HepG2 (cell line): Measurements from ENCODE around the gene TREML4. TPM values are rescaled to one million over a fixed set of nuclear protein-coding genes. Genes with fewer than 3 reads are reported as not detected.

Experiments used
- ATAC-seq: fragments of 200-7000 bp; cut with Tn5 transposase; 3 replicates; pipeline ENCODE4 v1.9.1; 2020; ENCODE audit warnings: mild to moderate bottlenecking, moderate library complexity
- BruUV-seq: library from RNA; stranded (reverse); fragments of 400-500 nt; replicated peaks from 2 replicates; lab custom pipeline; 2021; lab: Mats Ljungman, UMichigan
- CTCF ChIA-PET: fragments of 300-600 bp; formaldehyde crosslinking; extraction: SDS; loops from one replicate; lab custom pipeline; 2021; ENCODE audit warnings: low total read pairs, inconsistent platforms, low intra/inter-chr PET ratio; lab: Yijun Ruan, JAX
- POLR2A ChIA-PET: fragments of 350-600 bp; sonication (Branson Sonifier 250); formaldehyde crosslinking; loops from one replicate; lab custom pipeline; 2020; ENCODE audit warnings: antibody characterized with exemption, inconsistent platforms; lab: Yijun Ruan, JAX
- DNase-seq: peaks from one replicate; pipeline ENCODE4 v3.0.0-alpha.2; 2015; ENCODE audit warnings: low spot score
- FAIRE-seq: peaks from 3 replicates; lab custom pipeline; 2011; peaks lifted over from hg19 to GRCh38; lab: Jason Lieb, UNC
- H2AFZ ChIP-seq: one replicate; pipeline ENCODE4 v1.6.1; 2011; ENCODE audit warnings: low read length, inconsistent platforms
- H3K27ac ChIP-seq: fragments of 300-600 bp; 3 replicates; pipeline ENCODE4 v1.8.0; 2011; ENCODE audit warnings: mixed run types, mild to moderate bottlenecking, mixed read lengths, low read length, inconsistent platforms; ENCODE audit not compliant: insufficient read depth; ENCODE audit errors: extremely low read length
- H3K27me3 ChIP-seq, 2 experiments: fragments of 200-600 bp in 1 of 2; 2 replicates in 1 of 2; 3 replicates in 1 of 2; pipeline versions ENCODE4 v1.6.0 to v1.8.0; 2011; ENCODE audit warnings: low read length in 2 of 2, mild to moderate bottlenecking in 2 of 2, moderate library complexity in 2 of 2, inconsistent platforms in 1 of 2; ENCODE audit not compliant: insufficient read depth in 2 of 2, control insufficient read depth in 1 of 2
- H3K36me3 ChIP-seq, 2 experiments: fragments of 200-600 bp in 1 of 2; replicated peaks in 1 of 2; 2 replicates in 1 of 2; 3 replicates in 1 of 2; pipeline versions ENCODE4 v1.5.1 to v1.8.0; 2011; ENCODE audit warnings: low read length in 2 of 2, inconsistent platforms in 1 of 2; ENCODE audit not compliant: insufficient read depth in 2 of 2, control insufficient read depth in 1 of 2
- H3K4me1 ChIP-seq: 2 replicates; pipeline ENCODE4 v1.5.1; 2012; ENCODE audit warnings: low read length, inconsistent platforms; ENCODE audit not compliant: insufficient read depth
- H3K4me2 ChIP-seq: 2 replicates; pipeline ENCODE4 v1.6.0; 2011; ENCODE audit warnings: low read depth, low read length, inconsistent platforms
- H3K4me3 ChIP-seq, 3 experiments: fragments of 200-600 bp in 1 of 3; sonication (generic), shearing (Covaris generic) in 1 of 3; replicated peaks in 1 of 3; 2 replicates each; pipeline ENCODE4 v1.5.1; 2011 to 2016; ENCODE audit warnings: low read length in 3 of 3, inconsistent platforms in 2 of 3, low read depth in 2 of 3, mild to moderate bottlenecking in 2 of 3, control low read depth in 1 of 3, mixed read lengths in 1 of 3; ENCODE audit not compliant: insufficient read depth in 1 of 3
- H3K79me2 ChIP-seq: one replicate; pipeline ENCODE4 v1.6.1; 2011; ENCODE audit warnings: low read length, inconsistent platforms; ENCODE audit not compliant: insufficient read depth
- H3K9ac ChIP-seq: 2 replicates; pipeline ENCODE4 v1.6.0; 2011; ENCODE audit warnings: mild to moderate bottlenecking, low read depth, low read length, inconsistent platforms; ENCODE audit not compliant: insufficient read depth
- H3K9me3 ChIP-seq: 2 replicates; pipeline ENCODE4 v1.5.1; 2012; ENCODE audit warnings: mild to moderate bottlenecking, low read length
- H4K20me1 ChIP-seq: 2 replicates; pipeline ENCODE4 v1.6.0; 2011; ENCODE audit warnings: inconsistent platforms, mild to moderate bottlenecking, low read length, moderate library complexity; ENCODE audit not compliant: insufficient read depth
- ATF1 ChIP-seq: IDR thresholded peaks from 2 replicates; pipeline ENCODE4 v1.6.1; 2016; ENCODE audit warnings: mild to moderate bottlenecking, control low read depth
- IRF2 ChIP-seq: IDR thresholded peaks from 2 replicates; pipeline ENCODE4 v1.6.1; 2018; ENCODE audit warnings: missing genetic modification reagents, missing compliant biosample characterization
- MTA1 ChIP-seq: sonication (generic); formaldehyde crosslinking; IDR thresholded peaks from 2 replicates; pipeline ENCODE4 v1.4.0; 2020; ENCODE audit warnings: missing genetic modification reagents, mild to moderate bottlenecking, borderline replicate concordance
- RELA ChIP-seq: sonication (generic); formaldehyde crosslinking; IDR thresholded peaks from 2 replicates; pipeline ENCODE4 v1.4.0; 2020; ENCODE audit warnings: missing genetic modification reagents
- ZNF207 ChIP-seq: fragments of 450-650 bp; IDR thresholded peaks from 2 replicates; pipeline ENCODE4 v1.6.1; 2016; ENCODE audit warnings: antibody characterized with exemption, borderline replicate concordance
- ZNF333 ChIP-seq: sonication (generic); formaldehyde crosslinking; IDR thresholded peaks from 2 replicates; pipeline ENCODE4 v1.4.0; 2020; ENCODE audit warnings: mild to moderate bottlenecking, missing genetic modification reagents, borderline replicate concordance
- ZNF776 ChIP-seq: sonication (generic); formaldehyde crosslinking; IDR thresholded peaks from 2 replicates; pipeline ENCODE4 v1.4.0; 2020; ENCODE audit warnings: mild to moderate bottlenecking, missing genetic modification reagents
- WGBS: methylation state at CpG from one replicate; pipeline ENCODE4 v1.1.6; 2017; ENCODE audit warnings: low lambda C conversion rate; 5-methylcytosine and 5-hydroxymethylcytosine counted together
- in situ Hi-C: cut with HindIII; loops from 2 replicates; pipeline ENCODE4 v1.10.0; 2017; ENCODE audit warnings: low pct_unique_long_range_greater_than_20kb; ENCODE audit not compliant: extremely low pct_ligation_motif_present
- intact Hi-C: fragments of 100-400 bp; cut with micrococcal nuclease; formaldehyde crosslinking; loops from one replicate; pipeline ENCODE4 v1.10.0; 2022; ENCODE audit not compliant: unreplicated experiment
- polyA plus RNA-seq, 8 experiments: library from polyadenylated mRNA; depleted of rRNA in 3 of 8; stranded (reverse) in 7 of 8; unstranded in 1 of 8; fragments of >200 nt; fragmentation: Illumina TruSeq in 4 of 8; extraction: Trizol in 4 of 8; gene quantifications; 2 replicates each; pipeline versions ENCODE4 v1.2.1 to v1.2.3, GENCODE V29; 2011 to 2016; ENCODE audit warnings: low read depth in 4 of 8, missing spikeins in 1 of 8, mixed read lengths in 1 of 8; ENCODE audit not compliant: insufficient read depth in 1 of 8
- total RNA-seq, 5 experiments: library from RNA; depleted of rRNA; stranded (reverse); fragments of >200 nt; fragmentation: Illumina TruSeq; extraction: Trizol; gene quantifications; 2 replicates each; pipeline ENCODE4 v1.2.3, GENCODE V29; 2016; ENCODE audit warnings: low read depth in 1 of 5
- TF ChIP-seq, protein P1 (sequence below): sonication (generic); formaldehyde crosslinking; IDR thresholded peaks from 2 replicates; pipeline ENCODE4 v1.8.1; 2022; ENCODE audit warnings: low read depth, mild to moderate bottlenecking, missing genetic modification reagents
- TF ChIP-seq, protein P2 (sequence below): sonication (generic); formaldehyde crosslinking; IDR thresholded peaks from 2 replicates; pipeline ENCODE4 v1.4.0; 2020; ENCODE audit warnings: mild to moderate bottlenecking, missing genetic modification reagents

Gene TREML4
- total and polyA plus RNA-seq, 2 of the 13 experiments (the other 11 are each of a cell fraction or from before 2014, with no cell fraction given), result not detected

DNA sequence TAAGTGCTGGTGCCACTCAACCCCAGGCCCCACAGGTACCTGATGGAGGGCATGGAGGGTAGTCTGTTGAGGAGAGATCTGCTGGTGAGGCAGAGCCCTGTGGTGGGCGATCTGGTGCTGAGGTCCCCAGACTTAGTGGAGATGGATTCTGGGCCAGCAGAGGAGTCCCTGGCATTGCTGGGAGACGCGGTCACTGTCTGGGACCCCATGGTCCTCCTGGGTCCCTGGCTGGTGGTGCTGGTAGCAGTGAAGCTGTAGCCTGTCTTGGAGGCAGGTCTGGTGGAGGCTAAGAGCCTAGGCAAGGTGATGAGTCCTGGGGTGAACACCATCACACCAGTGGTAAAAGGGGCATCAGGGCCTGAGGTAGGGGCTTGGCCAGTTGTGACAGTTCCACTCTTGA lies 33.8 kb upstream of the TREML4 start:
- Histone ChIP-seq H4K20me1 (no peaks in the 10 kb centered on the region), H3K9me3 (peaks cover 12% of the 10 kb centered on the region), H3K79me2 (no peaks in the 10 kb centered on the region), H3K4me2 (no peak overlapping the region), H3K4me3 (no peak overlapping the region), H3K27me3 (peaks cover 2 to 19% of the 10 kb centered on the region in 2 experiments; a peak in 4 of 5 replicates), H3K27ac (no peak overlapping the region), H3K36me3 (no peaks in the 10 kb centered on the region), H2AFZ (no peak overlapping the region), H3K9ac (no peak overlapping the region), H3K4me1 (no peaks in the 10 kb centered on the region)
- DNase-seq, result no peak
- intact Hi-C loops (no loop called here), in situ Hi-C loops (no loop called here)
- ChIA-PET CTCF (no interaction called here), POLR2A (no interaction called here)
- no TSS peak for BruUV-seq
- WGBS, result 0% methylated on average over 3 of the region's 3 CpGs
- TF ChIP-seq ZNF207, result no peak
- TF ChIP-seq RELA (CRISPR knock-in tag), result no peak
- TF ChIP-seq ATF1 (CRISPR knock-in tag), result no peak
- TF ChIP-seq, protein P1, sequence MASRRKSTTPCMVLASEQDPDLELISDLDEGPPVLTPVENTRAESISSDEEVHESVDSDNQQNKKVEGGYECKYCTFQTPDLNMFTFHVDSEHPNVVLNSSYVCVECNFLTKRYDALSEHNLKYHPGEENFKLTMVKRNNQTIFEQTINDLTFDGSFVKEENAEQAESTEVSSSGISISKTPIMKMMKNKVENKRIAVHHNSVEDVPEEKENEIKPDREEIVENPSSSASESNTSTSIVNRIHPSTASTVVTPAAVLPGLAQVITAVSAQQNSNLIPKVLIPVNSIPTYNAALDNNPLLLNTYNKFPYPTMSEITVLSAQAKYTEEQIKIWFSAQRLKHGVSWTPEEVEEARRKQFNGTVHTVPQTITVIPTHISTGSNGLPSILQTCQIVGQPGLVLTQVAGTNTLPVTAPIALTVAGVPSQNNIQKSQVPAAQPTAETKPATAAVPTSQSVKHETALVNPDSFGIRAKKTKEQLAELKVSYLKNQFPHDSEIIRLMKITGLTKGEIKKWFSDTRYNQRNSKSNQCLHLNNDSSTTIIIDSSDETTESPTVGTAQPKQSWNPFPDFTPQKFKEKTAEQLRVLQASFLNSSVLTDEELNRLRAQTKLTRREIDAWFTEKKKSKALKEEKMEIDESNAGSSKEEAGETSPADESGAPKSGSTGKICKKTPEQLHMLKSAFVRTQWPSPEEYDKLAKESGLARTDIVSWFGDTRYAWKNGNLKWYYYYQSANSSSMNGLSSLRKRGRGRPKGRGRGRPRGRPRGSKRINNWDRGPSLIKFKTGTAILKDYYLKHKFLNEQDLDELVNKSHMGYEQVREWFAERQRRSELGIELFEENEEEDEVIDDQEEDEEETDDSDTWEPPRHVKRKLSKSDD (CRISPR knock-in tag), result no peak
- no peak for TF ChIP-seq IRF2 (CRISPR knock-in tag)
- TF ChIP-seq ZNF333, result no peak
- no peak for TF ChIP-seq ZNF776 (CRISPR knock-in tag)
- TF ChIP-seq MTA1 (CRISPR knock-in tag), result no peak
- TF ChIP-seq, protein P2, sequence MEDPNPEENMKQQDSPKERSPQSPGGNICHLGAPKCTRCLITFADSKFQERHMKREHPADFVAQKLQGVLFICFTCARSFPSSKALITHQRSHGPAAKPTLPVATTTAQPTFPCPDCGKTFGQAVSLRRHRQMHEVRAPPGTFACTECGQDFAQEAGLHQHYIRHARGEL (CRISPR knock-in tag), result no peak
- FAIRE-seq, result no peak
- no peak for ATAC-seq
